ENCODE data around the gene TCP10L.
"Not testable (repeated sequence)": the region's sequence is repeated elsewhere in the genome, so short reads cannot be mapped to it uniquely, and the experiment has no call there.

Gene TCP10L

GRCh38 chr21:32562426-32562825, 22.9 kb downstream of the TCP10L start:
- DNase-seq (ENCODE audit: insufficient read length, low spot score) (no peak), FAIRE-seq (no peak)
- no peak for TF ChIP-seq POLR2A (IDR thresholded peaks at IDR 0.05; ENCODE audit: low read depth, low read length)
- TF ChIP-seq POU2F2 (IDR thresholded peaks at IDR 0.05; ENCODE audit: low read depth, low read length), result no peak
- TF ChIP-seq TAF1 (IDR thresholded peaks at IDR 0.05; ENCODE audit: low read depth, low read length), result no peak
- TF ChIP-seq POLR2AphosphoS5 (IDR thresholded peaks at IDR 0.05; ENCODE audit: low read depth, low read length), result no peak
- TF ChIP-seq PAX5 (IDR thresholded peaks at IDR 0.05; ENCODE audit: insufficient read depth, low read length, severe bottlenecking), result no peak
- TF ChIP-seq SPI1 (IDR thresholded peaks at IDR 0.05; ENCODE audit: low read depth, low read length), result no peak

- DNase-seq (ENCODE audit: insufficient read length, low spot score); FAIRE-seq: not testable (repeated sequence)
These were observed 23.8 kb downstream of the TCP10L start for GRCh38 chr21:32561476-32561875.

GRCh38 chr21:32560896-32561295, 24.4 kb downstream of the TCP10L start:
- no peak for TF ChIP-seq TAF1 (IDR thresholded peaks at IDR 0.05; ENCODE audit: low read depth, low read length)
- no peak for TF ChIP-seq POU2F2 (IDR thresholded peaks at IDR 0.05; ENCODE audit: low read depth, low read length)
- TF ChIP-seq PAX5 (IDR thresholded peaks at IDR 0.05; ENCODE audit: insufficient read depth, low read length, severe bottlenecking), result no peak
- no peak for TF ChIP-seq SPI1 (IDR thresholded peaks at IDR 0.05; ENCODE audit: low read depth, low read length)
- no peak for TF ChIP-seq POLR2A (IDR thresholded peaks at IDR 0.05; ENCODE audit: low read depth, low read length)
- no peak for TF ChIP-seq POLR2AphosphoS5 (IDR thresholded peaks at IDR 0.05; ENCODE audit: low read depth, low read length)
- no peak for DNase-seq (ENCODE audit: insufficient read length, low spot score)
- FAIRE-seq, result no peak

DNA sequence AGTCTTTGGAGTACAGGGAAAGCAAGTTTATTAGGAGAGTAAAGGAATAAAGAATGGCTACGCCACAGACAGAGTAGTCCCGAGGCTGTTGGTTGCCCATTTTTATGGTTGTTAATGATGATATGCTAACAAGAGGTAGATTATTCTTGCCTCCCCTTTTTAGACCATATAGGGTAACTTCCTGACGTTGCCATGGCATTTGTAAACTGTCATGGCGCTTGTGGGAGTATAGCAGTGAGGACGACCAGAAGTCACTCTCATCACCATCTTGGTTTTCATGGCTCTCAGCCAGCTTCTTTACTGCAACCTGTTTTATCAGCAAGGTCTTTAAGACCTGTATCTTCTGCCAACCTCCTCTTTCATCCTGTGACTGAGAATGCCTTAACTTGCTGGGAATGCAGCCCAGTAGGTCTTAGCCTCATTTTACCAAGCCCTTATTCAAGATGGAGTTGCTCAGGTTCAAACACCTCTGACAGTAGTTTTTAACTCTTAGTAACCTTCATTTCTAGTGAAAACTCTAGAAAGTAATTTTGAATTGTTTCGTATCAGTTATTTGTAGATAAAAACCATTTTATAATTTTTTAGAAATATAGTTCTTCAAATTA, 26.2 kb downstream of the TCP10L start:
- DNase-seq (ENCODE audit: insufficient read length, low spot score), result no peak
- TF ChIP-seq PAX5 (IDR thresholded peaks at IDR 0.05; ENCODE audit: insufficient read depth, low read length, severe bottlenecking) (no peak), TAF1 (IDR thresholded peaks at IDR 0.05; ENCODE audit: low read depth, low read length) (no peak), POLR2AphosphoS5 (IDR thresholded peaks at IDR 0.05; ENCODE audit: low read depth, low read length) (no peak), SPI1 (IDR thresholded peaks at IDR 0.05; ENCODE audit: low read depth, low read length) (no peak), POU2F2 (IDR thresholded peaks at IDR 0.05; ENCODE audit: low read depth, low read length) (no peak), POLR2A (IDR thresholded peaks at IDR 0.05; ENCODE audit: low read depth, low read length) (no peak)
- FAIRE-seq, result no peak

DNA sequence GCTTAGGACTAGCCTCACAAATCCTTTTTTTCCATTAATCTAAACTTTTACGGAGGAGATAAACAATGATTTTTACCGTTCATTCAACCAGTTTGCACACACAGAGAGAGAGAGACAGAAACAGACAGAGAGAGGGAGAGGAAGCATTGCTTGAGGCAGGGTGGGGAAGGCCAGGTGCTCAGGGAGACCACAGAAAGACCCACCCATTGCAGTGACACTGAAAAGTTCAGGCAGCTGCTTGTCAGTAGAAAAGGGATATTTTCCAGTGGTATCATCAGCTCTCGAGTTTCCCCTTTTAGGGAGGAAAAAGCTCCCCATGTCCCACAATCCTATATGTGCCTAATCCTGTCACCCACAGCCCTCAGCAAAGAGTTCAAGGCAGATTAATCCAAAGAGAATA, 27.2 kb downstream of the TCP10L start:
- no peak for FAIRE-seq
- TF ChIP-seq PAX5 (IDR thresholded peaks at IDR 0.05; ENCODE audit: insufficient read depth, low read length, severe bottlenecking), result no peak
- no peak for TF ChIP-seq POU2F2 (IDR thresholded peaks at IDR 0.05; ENCODE audit: low read depth, low read length)
- no peak for TF ChIP-seq POLR2A (IDR thresholded peaks at IDR 0.05; ENCODE audit: low read depth, low read length)
- no peak for TF ChIP-seq SPI1 (IDR thresholded peaks at IDR 0.05; ENCODE audit: low read depth, low read length)
- TF ChIP-seq TAF1 (IDR thresholded peaks at IDR 0.05; ENCODE audit: low read depth, low read length), result no peak
- no peak for TF ChIP-seq POLR2AphosphoS5 (IDR thresholded peaks at IDR 0.05; ENCODE audit: low read depth, low read length)

DNA sequence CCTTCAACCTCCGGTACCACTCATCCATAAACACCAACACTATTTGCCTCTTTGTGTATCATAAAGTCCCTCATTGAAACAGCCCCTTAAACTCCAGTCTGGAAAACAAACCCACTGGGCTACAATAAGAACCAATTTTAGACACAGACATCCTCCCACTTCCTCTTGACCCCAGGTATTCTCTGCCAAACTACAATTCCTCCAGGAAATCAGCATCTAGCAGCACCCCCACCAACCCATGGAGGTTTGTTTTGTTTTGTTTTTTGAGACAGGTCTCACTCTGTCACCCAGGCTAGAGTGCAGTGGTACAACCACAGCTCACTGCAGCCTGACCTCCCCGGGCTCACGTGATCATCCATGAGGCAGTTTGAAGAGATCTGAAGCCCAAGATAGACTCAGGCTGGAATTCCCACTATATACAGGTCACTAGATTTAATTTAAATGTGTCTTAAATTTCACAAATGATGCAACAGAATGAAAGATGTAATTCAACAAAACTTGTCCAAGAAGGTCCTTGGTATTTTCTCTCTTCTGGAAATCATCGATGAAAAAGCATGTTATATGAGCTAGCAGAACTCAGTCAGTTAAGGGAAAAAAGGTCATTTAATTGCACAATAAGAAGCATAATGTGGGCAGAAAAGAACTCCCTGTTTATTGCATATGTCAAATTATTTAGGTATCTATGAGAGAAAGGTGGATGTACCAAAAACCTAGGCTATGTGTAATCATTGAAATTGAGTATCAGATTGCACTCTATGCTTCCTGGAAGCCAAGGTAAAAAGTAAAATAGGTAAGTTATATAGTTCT, 30.3 kb downstream of the TCP10L start:
- DNase-seq (ENCODE audit: insufficient read length, low spot score) (no peak), FAIRE-seq (no peak)
- TF ChIP-seq POLR2A (IDR thresholded peaks at IDR 0.05; ENCODE audit: low read depth, low read length), result no peak

More for the DNA sequence above, 27.2 kb downstream of the TCP10L start:
- DNase-seq (ENCODE audit: insufficient read length, low spot score), result no peak

- FAIRE-seq, result no peak
- TF ChIP-seq POLR2A (IDR thresholded peaks at IDR 0.05; ENCODE audit: low read depth, low read length) (no peak), POU2F2 (IDR thresholded peaks at IDR 0.05; ENCODE audit: low read depth, low read length) (no peak), POLR2AphosphoS5 (IDR thresholded peaks at IDR 0.05; ENCODE audit: low read depth, low read length) (no peak), PAX5 (IDR thresholded peaks at IDR 0.05; ENCODE audit: insufficient read depth, low read length, severe bottlenecking) (no peak), TAF1 (IDR thresholded peaks at IDR 0.05; ENCODE audit: low read depth, low read length) (no peak), SPI1 (IDR thresholded peaks at IDR 0.05; ENCODE audit: low read depth, low read length) (no peak)
These were observed 35.4 kb downstream of the TCP10L start for GRCh38 chr21:32549886-32550285.

DNA sequence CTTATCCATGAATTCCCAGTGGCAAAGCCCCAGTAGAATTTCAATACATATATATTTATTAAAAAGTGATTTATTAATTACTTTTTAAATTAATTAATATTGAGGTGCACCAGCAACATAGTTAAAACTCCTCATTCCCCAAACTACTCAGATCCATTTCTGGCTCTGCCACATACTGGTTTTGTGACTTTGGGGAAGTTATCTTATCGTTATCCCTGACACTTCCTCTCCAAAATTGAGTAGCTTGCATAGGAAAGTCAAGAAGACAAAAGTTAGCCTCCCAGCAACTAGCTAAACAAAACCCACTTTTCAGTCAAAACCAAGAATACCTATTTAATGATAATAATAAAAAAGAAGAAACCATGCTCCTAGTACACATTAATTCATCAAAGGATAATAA, 35.9 kb downstream of the TCP10L start:
- DNase-seq (ENCODE audit: insufficient read length, low spot score), result no peak
- no peak for TF ChIP-seq POLR2A (IDR thresholded peaks at IDR 0.05; ENCODE audit: low read depth, low read length)
- TF ChIP-seq PAX5 (IDR thresholded peaks at IDR 0.05; ENCODE audit: insufficient read depth, low read length, severe bottlenecking), result no peak
- no peak for TF ChIP-seq SPI1 (IDR thresholded peaks at IDR 0.05; ENCODE audit: low read depth, low read length)
- no peak for TF ChIP-seq POU2F2 (IDR thresholded peaks at IDR 0.05; ENCODE audit: low read depth, low read length)
- no peak for TF ChIP-seq TAF1 (IDR thresholded peaks at IDR 0.05; ENCODE audit: low read depth, low read length)
- TF ChIP-seq POLR2AphosphoS5 (IDR thresholded peaks at IDR 0.05; ENCODE audit: low read depth, low read length), result no peak
- no peak for FAIRE-seq

More at GRCh38 chr21:32549886-32550285, 35.4 kb downstream of the TCP10L start:
- DNase-seq (ENCODE audit: insufficient read length, low spot score), result no peak

DNA sequence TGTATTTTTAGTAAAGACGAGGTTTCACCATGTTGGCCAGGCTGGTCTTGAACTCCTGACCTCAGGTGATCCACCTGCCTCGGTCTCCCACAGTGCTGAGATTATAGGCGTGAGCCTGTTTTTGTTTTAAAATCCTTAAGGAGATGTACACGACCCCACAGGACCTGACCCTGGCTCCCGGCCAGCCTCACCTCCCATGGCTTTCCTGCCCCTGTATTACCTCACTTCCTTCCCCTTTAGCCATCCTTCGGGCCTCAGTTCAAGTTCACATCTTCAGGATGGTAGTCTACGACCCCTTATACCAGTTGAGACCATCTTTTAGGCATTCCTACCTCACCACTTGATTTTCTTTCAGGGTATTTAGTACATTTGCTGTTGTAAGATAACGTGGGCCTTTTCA, 36.3 kb downstream of the TCP10L start:
- TF ChIP-seq POLR2AphosphoS5 (IDR thresholded peaks at IDR 0.05; ENCODE audit: low read depth, low read length) (no peak), TAF1 (IDR thresholded peaks at IDR 0.05; ENCODE audit: low read depth, low read length) (no peak), POU2F2 (IDR thresholded peaks at IDR 0.05; ENCODE audit: low read depth, low read length) (no peak), PAX5 (IDR thresholded peaks at IDR 0.05; ENCODE audit: insufficient read depth, low read length, severe bottlenecking) (no peak), SPI1 (IDR thresholded peaks at IDR 0.05; ENCODE audit: low read depth, low read length) (no peak), POLR2A (IDR thresholded peaks at IDR 0.05; ENCODE audit: low read depth, low read length) (no peak)
- no peak for DNase-seq (ENCODE audit: insufficient read length, low spot score)
- no peak for FAIRE-seq

- no peak for DNase-seq (ENCODE audit: insufficient read length, low spot score)
- TF ChIP-seq POLR2AphosphoS5 (IDR thresholded peaks at IDR 0.05; ENCODE audit: low read depth, low read length), result no peak
- TF ChIP-seq POLR2A (IDR thresholded peaks at IDR 0.05; ENCODE audit: low read depth, low read length), result no peak
- no peak for TF ChIP-seq PAX5 (IDR thresholded peaks at IDR 0.05; ENCODE audit: insufficient read depth, low read length, severe bottlenecking)
- TF ChIP-seq TAF1 (IDR thresholded peaks at IDR 0.05; ENCODE audit: low read depth, low read length), result no peak
- TF ChIP-seq POU2F2 (IDR thresholded peaks at IDR 0.05; ENCODE audit: low read depth, low read length), result no peak
- no peak for TF ChIP-seq SPI1 (IDR thresholded peaks at IDR 0.05; ENCODE audit: low read depth, low read length)
- no peak for FAIRE-seq
These were observed 38.3 kb downstream of the TCP10L start for GRCh38 chr21:32547018-32547417.
